ENCODE data around the gene EIF4EBP3.

The EIF4EBP3 gene

DNA sequence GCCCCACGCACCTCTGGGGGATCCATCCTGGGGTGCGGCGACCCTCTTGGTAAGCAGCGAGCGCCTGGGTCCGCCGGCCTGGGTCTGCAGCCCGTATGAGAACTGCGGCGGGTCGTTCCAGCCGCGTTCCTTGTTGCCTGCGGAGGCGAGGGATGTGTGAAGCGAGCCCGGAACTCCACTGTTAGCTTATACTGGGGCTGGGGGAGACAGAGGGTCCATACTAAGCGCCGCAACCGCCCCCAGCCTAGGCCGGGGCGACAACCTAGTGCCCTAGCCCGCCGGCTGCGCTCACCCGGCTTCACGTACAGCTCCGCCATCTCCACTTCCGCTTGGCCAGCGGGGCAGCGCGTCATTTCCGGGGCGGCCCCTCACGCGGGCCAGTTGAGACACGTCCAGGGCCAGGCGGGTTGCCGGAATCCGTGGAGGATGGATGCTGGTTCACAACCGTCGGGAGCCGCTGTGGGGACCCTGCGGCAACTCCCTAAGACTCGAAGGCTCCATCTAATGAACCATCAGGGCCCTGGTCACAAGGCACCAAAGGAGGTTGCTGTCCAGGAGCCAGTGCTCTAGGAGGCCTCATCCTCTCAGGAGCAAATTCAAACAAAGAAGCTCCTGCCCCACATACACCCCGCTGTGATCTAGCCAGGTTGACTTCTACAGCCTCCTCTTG, 9.8 kb downstream of the EIF4EBP3 start, which contains the start of gene SRA1:
SRA1 (minus strand) TSS at position 338 of the 670 bp plus-strand sequence; CDS start at position 317, 21 bp downstream.
- peak; percentile 6 for DNase-seq

DNA sequence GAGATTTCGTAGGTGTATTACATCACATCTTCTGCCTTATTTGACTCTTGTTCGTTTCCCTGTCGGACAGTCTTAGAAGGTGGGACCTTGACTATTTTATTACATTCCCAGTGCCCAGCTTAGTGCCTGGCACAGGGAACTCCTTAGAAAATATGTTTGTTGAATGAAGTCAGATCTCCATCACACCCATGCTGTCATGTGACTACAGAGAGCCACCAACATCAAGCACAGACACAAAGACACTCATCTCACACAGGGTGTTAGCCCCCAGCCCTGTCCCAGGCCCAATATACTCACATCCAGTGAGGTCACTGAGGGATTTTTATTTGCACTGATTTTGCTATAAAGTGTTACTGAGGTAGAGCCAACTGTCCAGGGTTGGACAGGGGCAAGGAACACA, 10.5 kb downstream of the EIF4EBP3 start:
- no peak for DNase-seq

DNA sequence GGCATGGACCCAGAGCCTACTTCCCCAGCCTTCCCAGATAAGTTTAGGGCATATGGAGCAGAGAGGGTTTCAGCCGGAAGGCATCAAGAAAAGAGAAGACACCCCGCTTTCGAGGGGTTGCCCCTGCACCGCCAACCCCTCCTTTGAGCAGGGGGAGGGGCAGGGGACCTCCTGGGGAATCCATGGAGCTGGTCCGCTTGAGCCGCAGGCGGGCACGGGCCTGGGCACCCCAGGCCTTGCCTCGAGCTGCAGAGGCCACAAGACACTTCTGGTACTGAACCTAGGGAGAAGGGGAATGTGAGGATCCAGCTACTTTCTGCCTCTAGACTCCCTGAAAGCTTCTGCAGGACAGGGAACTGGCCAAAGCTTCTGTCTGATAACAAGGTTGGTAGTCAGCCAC, 11.1 kb downstream of the EIF4EBP3 start:
- DNase-seq, result no peak

DNA sequence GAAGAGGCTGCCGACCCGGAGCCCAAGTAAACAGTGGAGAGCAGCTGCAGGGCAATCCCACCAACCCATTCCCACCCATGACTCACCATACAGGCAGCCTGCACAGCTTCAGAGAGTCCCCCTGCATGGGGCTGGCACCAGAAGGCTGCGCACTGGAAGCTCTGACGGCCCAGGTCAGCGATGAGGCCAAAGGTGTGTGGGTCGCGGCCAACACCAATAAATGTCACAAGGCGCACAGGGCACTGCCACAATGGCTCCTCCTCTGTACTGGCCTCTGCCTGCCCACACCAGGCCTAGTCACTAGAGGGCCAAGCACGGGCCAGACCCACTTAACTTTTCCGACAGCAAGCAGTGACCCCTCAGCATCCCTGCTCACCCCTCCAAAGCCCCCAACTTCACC, 12.8 kb downstream of the EIF4EBP3 start:
- no peak for DNase-seq

DNA sequence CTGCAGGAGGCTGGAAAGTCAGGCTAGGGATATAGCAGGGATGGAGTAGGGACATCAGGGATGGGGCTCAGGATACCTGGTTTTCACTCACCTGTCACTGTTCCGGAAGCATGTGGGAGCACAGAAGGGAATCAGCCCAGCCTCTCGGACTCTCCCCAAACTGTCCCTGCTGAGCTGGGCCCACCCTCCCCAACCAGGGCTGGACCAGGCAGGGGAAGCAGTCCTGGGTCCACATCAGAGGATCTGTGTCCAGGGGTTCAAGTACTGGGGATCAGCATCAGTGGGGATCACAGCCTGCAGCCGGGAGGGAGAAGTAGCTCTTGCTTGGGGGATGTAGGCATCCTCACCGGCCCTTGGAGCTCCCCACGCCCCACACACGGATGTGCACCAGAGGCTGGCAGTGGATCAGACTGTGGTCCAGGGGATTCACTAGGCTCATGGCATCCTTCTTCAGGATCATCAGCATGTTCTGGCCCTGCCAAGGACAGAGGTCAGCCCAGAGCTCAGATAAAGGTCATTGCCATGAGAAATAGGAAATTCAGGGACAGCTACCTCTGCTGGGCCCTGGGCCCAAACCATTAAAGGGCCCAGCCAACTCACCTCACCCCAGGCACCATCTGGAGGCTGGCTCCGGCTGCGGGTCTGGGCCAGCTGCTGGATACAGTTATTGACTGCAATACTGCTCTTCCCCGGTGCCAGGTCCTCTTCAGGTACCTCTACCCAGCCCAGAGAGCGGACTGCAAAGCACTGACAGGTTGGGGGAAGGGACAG, 14.5 kb downstream of the EIF4EBP3 start:
- no peak for DNase-seq

DNA sequence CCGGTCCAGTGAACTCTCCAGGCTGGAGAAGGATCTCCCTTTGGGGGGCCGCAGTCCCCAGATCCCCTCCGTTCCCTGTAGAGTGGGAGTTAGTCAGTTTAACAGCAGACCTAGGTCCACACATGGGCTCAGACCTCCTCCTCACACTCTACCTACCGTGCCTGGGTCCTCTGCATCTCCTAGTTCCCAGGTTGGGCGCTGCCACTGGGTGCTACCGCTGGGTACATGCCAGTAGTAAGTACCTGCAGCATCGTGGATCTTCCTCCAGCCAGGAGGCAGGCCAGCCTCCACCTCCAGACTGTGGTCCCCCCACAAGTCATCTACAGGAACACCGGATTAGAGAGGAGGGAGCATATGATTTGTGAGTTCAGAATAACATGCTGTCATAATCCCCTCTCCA, 16.1 kb downstream of the EIF4EBP3 start:
- DNase-seq, result no peak

DNA sequence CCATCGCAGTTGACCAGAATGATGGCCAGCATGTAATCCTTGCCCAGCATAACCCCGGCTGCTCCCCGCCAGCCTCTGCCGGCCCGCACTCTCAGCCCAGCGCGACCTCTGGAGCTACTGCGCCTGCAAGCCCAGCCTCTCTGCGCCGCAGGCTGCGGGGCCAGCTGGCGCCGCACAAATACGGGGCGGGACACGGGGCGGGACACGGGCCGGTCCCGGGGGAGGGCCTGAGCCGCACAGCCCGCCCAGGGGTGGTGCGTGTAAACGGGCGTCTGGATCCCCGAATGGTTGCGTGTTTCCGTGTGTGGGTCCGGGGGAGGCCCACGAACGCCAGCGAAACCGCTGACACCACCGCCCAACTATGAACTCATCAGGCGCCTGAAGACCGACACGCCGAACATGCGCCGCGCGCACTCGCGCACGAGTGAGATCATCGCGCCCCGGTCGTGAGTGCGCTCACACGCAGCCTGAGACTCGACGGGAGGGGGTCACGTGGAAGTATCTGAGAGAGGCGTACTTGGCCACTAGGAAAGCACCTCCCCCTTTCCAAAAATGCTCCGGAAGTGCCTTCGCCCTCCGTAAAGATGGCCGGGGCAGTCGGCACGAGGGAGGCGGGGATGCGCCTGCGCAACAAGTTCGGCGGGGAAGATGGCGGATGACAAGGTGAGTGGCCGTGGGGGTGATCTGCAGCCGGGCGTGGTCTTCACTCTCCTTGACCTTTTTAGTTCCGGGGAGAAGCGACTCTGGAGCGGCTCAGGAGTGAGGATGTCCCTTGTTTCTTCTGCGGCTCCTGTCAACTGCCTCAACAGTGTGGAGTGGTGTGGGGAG, 16.9 kb downstream of the EIF4EBP3 start, which contains the start of the genes APBB3 and SLC35A4:
APBB3 (minus strand) TSS at position 403 of the 828 bp plus-strand sequence; CDS start at position 50, 353 bp downstream.
SLC35A4 (plus strand) TSS at position 633 of the 828 bp plus-strand sequence. CDS start 2,342 bp downstream, outside the sequence.
- DNase-seq, result peak; percentile 88

DNA sequence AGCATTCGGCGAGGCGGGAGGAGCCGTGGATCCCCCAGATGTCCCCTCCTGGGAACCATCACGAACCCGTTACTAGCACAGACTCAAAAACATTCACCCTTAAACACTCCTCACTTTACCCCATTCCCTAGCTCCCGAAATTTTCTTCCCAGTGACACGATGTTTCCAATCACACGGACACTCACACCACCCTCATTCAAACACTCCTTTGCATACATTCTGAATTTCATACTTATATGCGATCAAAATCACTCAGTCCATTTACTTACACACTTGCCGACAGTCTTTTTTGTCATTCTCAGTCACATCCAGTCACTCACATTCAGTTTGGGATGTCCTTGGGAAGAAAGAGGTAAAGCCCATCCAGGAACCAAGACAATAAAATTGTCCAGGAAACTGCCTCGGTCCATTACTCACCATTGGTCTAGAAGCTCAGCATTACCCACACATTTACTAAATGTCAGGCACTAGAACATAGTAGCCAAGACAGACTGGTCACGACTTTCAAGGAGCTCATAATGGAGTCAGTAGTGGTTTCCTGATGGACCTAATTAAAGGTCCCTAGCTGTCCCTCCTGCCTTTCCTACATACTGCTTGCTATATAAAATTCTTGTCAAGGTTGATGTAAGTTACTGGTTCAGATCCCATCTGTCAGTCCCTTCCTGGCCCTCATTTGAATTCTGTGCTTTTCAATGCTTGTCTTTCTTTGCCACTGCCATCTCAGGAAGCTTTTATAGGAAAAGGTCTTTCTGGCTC, 17.7 kb downstream of the EIF4EBP3 start:
- DNase-seq, result no peak

DNA sequence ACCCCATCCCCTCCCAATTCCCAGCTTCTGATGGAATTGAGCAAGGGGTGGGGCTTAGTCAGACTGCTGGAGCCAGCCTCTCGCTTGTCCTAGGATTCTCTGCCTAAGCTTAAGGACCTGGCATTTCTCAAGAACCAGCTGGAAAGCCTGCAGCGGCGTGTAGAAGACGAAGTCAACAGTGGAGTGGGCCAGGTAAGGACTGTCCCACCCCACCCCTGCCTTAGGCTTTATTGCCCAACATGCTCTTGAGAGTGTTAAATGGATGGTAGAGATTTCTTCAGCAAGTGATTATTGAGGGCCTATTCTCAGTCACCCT, 18.3 kb downstream of the EIF4EBP3 start:
- DNase-seq, result no peak

DNA sequence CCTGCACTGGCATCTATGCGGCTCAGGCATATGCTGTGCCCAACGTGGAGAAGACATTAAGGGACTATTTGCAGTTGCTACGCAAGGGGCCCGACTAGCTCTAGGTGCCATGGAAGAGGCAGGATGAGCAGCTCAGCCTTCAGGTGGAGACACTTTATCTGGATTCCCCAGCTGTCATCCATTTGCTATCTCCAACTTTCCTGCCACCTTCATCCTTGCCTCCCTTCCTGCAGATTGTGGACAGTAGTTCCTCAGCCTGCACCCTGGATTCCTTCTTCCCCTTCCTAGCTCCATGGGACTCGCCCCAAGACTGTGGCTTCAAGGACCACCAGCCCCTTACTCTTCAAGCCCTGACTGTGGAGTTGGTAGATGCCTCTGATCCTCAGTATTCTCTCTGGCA, 19.2 kb downstream of the EIF4EBP3 start:
- DNase-seq, result no peak

DNA sequence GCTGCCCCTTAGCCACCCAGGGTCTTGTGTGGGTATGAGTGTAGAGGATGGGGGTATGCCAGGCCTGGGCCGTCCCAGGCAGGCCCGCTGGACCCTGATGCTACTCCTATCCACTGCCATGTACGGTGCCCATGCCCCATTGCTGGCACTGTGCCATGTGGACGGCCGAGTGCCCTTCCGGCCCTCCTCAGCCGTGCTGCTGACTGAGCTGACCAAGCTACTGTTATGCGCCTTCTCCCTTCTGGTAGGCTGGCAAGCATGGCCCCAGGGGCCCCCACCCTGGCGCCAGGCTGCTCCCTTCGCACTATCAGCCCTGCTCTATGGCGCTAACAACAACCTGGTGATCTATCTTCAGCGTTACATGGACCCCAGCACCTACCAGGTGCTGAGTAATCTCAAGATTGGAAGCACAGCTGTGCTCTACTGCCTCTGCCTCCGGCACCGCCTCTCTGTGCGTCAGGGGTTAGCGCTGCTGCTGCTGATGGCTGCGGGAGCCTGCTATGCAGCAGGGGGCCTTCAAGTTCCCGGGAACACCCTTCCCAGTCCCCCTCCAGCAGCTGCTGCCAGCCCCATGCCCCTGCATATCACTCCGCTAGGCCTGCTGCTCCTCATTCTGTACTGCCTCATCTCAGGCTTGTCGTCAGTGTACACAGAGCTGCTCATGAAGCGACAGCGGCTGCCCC, 19.8 kb downstream of the EIF4EBP3 start:
- DNase-seq, result no peak

DNA sequence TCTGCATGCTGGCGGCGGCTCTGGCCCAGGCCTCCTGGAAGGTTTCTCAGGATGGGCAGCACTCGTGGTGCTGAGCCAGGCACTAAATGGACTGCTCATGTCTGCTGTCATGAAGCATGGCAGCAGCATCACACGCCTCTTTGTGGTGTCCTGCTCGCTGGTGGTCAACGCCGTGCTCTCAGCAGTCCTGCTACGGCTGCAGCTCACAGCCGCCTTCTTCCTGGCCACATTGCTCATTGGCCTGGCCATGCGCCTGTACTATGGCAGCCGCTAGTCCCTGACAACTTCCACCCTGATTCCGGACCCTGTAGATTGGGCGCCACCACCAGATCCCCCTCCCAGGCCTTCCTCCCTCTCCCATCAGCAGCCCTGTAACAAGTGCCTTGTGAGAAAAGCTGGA, 20.4 kb downstream of the EIF4EBP3 start:
- DNase-seq, result no peak

DNA sequence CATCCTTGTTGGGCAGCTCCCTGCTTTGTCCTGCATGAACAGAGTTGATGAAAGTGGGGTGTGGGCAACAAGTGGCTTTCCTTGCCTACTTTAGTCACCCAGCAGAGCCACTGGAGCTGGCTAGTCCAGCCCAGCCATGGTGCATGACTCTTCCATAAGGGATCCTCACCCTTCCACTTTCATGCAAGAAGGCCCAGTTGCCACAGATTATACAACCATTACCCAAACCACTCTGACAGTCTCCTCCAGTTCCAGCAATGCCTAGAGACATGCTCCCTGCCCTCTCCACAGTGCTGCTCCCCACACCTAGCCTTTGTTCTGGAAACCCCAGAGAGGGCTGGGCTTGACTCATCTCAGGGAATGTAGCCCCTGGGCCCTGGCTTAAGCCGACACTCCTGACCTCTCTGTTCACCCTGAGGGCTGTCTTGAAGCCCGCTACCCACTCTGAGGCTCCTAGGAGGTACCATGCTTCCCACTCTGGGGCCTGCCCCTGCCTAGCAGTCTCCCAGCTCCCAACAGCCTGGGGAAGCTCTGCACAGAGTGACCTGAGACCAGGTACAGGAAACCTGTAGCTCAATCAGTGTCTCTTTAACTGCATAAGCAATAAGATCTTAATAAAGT, 21.1 kb downstream of the EIF4EBP3 start:
- no peak for DNase-seq

DNA sequence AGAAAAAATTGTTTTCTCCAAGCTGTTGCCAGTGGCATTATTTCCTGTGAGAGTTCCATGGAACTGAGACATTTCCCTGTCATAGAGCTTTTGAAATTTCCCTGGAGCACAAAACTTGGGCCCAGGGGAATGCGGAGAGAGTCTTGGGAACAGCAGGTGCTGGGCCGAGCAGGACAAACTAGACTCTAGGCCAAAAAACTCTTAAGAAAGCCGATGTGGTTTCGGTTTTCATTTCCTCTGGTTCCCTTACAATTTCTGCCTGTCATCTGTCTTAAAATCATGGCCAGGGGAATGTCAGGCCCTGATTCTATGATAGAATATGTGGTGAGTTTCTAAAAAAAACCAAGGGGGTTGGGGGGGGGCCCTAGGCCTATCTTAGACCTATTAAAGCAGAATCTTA, 21.7 kb downstream of the EIF4EBP3 start:
- no peak for DNase-seq

DNA sequence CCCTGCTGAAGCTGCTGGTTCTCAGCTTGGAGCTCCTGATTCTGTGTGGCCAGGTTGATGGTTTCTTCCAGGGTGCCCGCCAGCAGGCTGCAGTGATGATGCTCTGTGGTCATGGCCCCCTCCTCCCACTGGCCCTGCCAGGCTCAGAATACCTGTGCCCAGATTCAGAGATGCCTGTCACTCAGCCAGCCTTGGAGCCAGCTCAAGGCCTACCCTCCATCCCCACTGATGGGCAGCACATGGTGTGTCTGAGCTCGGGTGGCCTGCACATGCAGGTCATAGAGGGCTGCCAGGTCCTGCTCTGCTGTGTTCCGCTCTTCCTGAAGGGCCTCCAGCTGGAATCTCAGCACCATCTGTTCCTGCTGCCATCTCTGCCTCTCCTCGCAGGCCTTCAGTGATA, 22.6 kb downstream of the EIF4EBP3 start:
- no peak for DNase-seq

DNA sequence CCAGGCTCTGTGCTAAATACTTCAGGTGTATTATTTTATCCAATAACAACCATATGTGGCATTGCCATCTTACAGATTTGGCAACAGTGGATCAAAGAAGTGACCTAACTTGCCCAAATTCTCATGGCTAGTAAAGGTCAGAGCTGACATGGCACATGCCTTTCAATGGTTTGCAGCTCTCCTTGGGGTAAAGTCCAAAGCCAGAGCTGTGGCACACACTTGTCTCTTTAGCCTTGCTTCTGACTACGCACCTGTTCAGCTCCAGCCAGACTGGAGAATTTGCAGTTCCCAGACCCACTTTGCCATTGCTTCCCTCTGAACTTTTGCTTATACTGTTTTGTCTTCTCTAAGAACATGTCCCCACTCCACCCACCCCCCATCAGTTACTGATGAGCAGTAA, 23.0 kb downstream of the EIF4EBP3 start:
- no peak for DNase-seq

DNA sequence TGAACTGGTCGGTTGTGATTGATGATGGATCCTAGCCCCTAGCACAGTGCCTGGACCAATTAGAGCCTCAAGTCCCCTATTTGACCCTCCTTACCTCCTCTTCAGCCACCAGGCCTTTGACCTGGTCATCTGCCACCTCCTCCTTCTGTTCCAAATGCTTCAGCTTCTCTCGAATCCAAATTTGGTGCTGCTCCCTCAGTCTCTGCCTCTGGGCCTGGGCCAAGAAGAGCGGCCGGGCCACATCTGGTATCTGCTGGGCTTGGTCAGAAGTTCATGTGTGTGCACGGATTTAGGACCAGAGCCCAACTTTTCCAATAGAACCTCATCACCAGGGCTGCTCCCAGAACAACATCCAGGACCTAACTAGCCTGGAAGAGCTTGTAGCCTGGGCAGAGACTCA, 23.6 kb downstream of the EIF4EBP3 start:
- DNase-seq, result no peak

DNA sequence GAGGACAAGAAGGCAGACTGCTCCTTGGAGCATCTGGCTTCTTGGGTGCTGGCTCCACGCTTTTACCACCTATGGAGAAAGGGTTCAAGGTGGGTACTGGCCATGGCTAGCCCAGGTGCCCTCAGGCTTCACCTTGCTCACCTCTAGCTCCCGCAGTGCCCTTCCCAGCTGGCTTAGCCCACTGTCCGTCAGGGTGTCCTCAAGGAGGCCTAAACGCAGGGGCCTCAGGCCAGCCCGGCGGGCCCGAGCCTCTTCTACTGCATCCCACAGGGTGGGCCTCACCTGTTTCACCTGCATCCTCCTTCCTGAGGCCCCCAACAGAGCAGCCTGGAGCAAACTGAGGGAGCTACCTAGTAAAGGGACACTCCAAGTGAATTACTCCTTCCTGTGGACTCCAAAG, 26.2 kb downstream of the EIF4EBP3 start:
- DNase-seq, result no peak

DNA sequence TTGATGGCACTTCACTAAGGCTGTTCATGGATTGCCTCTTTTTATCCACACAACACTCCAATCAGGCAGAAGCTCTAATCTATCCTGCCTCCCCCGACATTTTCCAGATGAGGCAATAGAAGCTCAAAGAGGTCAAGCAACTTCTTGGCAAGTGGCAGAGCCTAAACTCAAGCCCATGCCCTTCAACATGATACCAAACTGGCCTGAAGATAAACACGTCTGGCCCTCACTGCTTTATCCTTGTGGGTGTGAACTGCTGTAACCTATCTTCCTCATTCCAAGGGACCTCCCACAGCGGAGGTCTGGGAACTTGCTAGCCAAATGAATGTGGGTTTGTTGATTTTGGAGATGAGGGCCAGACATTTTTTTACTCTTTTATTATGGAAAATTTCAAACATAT, 26.7 kb downstream of the EIF4EBP3 start:
- no peak for DNase-seq

DNA sequence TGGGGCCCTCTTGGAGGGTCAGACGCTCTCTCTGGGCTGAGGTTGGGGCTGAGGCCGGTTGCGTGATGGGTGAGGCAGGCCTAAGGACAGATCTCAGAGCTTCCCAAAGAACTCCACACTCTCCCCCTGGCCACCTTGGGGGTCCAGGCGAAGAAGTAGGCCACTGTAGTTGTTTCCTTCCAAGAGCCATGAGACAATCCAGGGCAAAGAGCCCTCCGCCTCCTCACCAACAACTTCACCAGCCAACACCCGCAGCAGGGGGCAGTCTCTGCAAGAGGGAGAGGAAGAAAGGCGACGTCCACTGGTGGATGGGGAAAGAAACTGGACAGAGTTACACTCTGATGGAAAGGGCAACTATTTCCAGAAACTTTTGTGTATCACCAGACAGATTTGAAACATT, 27.8 kb downstream of the EIF4EBP3 start:
- DNase-seq, result no peak

DNA sequence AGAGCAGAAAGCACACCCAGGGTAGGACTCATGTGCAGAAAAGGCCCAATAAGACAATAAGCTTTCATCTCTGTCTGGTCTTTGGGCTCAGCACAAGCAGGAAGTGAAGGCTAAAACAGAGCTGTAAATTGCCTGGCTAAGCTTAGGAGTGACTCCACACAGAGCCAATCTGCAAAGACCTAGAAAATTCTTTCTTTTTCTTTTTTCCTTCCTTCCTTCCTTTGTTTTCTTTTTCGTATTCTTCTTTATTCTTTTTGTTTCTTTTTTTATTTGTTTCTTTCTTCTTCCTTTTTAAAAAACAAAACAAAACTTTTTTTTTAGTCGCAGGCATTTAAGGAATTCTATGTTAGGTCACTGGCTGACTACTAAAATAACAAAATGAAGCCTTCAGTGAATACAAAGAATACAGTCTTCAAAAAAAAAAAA, 29.3 kb downstream of the EIF4EBP3 start:
- no peak for DNase-seq

All from NCI-H524 treated with DMSO at 0.1 percent for 48 hours (cell line).